Natural killer cell (primary cell): Measurements from ENCODE around the gene TECRL. TPM values are rescaled to one million over a fixed set of nuclear protein-coding genes. Genes with fewer than 3 reads are reported as not detected.

Experiments used
- ATAC-seq, 3 donors: fragments of 150-1000 bp in 2 of 3; fragments of 200-7000 bp in 1 of 3; cut with Tn5 transposase; 1 replicate in 1 of 3; 2 replicates in 2 of 3; pipeline ENCODE4 v1.10.0; 2021; ENCODE audit warnings: mild to moderate bottlenecking in 2 of 3, moderate library complexity in 2 of 3
- DNase-seq, 2 donors: peaks; one replicate each; pipeline versions ENCODE4 v3.0.0 to v3.0.0-alpha.2; 2013 to 2021; ENCODE audit warnings: mixed read lengths in 1 of 2
- H3K27ac ChIP-seq: one replicate; pipeline ENCODE4 v1.5.1; 2013; ENCODE audit warnings: mild to moderate bottlenecking, low read length
- H3K27me3 ChIP-seq: one replicate; pipeline ENCODE4 v1.6.1; 2013; ENCODE audit warnings: low read length; ENCODE audit not compliant: control insufficient read depth, insufficient read depth
- H3K36me3 ChIP-seq: one replicate; pipeline ENCODE4 v1.6.1; 2013; ENCODE audit warnings: low read length; ENCODE audit not compliant: control insufficient read depth, insufficient read depth
- H3K4me1 ChIP-seq: one replicate; pipeline ENCODE4 v1.6.1; 2013; ENCODE audit warnings: low read length; ENCODE audit not compliant: control insufficient read depth, insufficient read depth
- H3K4me3 ChIP-seq: one replicate; pipeline ENCODE4 v1.5.1; 2013; ENCODE audit warnings: low read length
- H3K9me3 ChIP-seq: one replicate; pipeline ENCODE4 v1.6.1; 2013; ENCODE audit warnings: low read length; ENCODE audit not compliant: control insufficient read depth, insufficient read depth
- H3K27ac Mint-ChIP-seq, 2 donors: one replicate each; pipeline ENCODE4 v1.8.0; 2022; ENCODE audit warnings: mild to moderate bottlenecking in 2 of 2, mixed read lengths in 2 of 2, moderate library complexity in 1 of 2
- H3K27me3 Mint-ChIP-seq, 2 donors: one replicate each; pipeline ENCODE4 v1.8.0; 2022; ENCODE audit warnings: low read depth in 2 of 2, mixed read lengths in 2 of 2
- H3K36me3 Mint-ChIP-seq: one replicate; pipeline ENCODE4 v1.8.0; 2022; ENCODE audit warnings: mixed read lengths
- H3K4me1 Mint-ChIP-seq, 2 donors: one replicate each; pipeline ENCODE4 v1.8.0; 2022; ENCODE audit warnings: mixed read lengths in 2 of 2
- H3K4me3 Mint-ChIP-seq: one replicate; pipeline ENCODE4 v1.8.0; 2022; ENCODE audit warnings: mild to moderate bottlenecking, moderate library complexity, mixed read lengths
- H3K9me3 Mint-ChIP-seq, 2 donors: one replicate each; pipeline ENCODE4 v1.8.0; 2022; ENCODE audit warnings: mixed read lengths in 2 of 2
- CTCF ChIP-seq: fragments of 200-600 bp; IDR thresholded peaks from one replicate; pipeline ENCODE4 v1.8.0; 2022; ENCODE audit warnings: antibody characterized with exemption
- WGBS: methylation state at CpG from one replicate; pipeline ENCODE4 v1.1.7; 2013; ENCODE audit warnings: missing lambda C conversion rate; ENCODE audit not compliant: insufficient coverage; 5-methylcytosine and 5-hydroxymethylcytosine counted together
- intact Hi-C: fragments of 100-400 bp; cut with micrococcal nuclease; formaldehyde crosslinking; loops from one replicate; pipeline ENCODE4 v1.14.2; 2022
- total RNA-seq, 4 donors: library from RNA; stranded (reverse); fragments of 120-200 nt in 1 of 4; gene quantifications; one replicate each; pipeline versions ENCODE4 v1.2.3 to v1.2.4, GENCODE V29; 2013 to 2022

Gene TECRL
- total RNA-seq, 3 donors from 2014 or later (not counting 1 experiment from before 2014, with no cell fraction given), result not detected

- no CpG with 5 or more reads among the region's 1 CpG for WGBS
These were observed 2.2 kb downstream of the TECRL start for GRCh38 chr4:64407000-64407399.

GRCh38 chr4:64405761-64406160 is 3.5 kb downstream of the TECRL start:
- H3K27me3 Mint-ChIP-seq, result no peaks in the 10 kb centered on the region
- DNase-seq, result no peak
- peaks cover 8% of the 10 kb centered on the region for H3K36me3 Mint-ChIP-seq
- H3K27me3 ChIP-seq, result no peaks in the 10 kb centered on the region
- no peaks in the 10 kb centered on the region for H3K4me1 ChIP-seq
- no peak overlapping the region for H3K27ac Mint-ChIP-seq
- no peak for TF ChIP-seq CTCF
- peaks cover 10 to 32% of the 10 kb centered on the region in 2 donors for H3K9me3 Mint-ChIP-seq
- no peaks in the 10 kb centered on the region for H3K4me1 Mint-ChIP-seq
- intact Hi-C loops, result no loop called here
- H3K4me3 Mint-ChIP-seq, result no peak overlapping the region
- no peaks in the 10 kb centered on the region for H3K9me3 ChIP-seq
- 69% methylated on average over 5 of the region's 11 CpGs for WGBS
- H3K4me3 ChIP-seq, result no peak overlapping the region
- no peak for ATAC-seq
- H3K27ac ChIP-seq, result no peak overlapping the region
- no peaks in the 10 kb centered on the region for H3K36me3 ChIP-seq

More at GRCh38 chr4:64407000-64407399, 2.2 kb downstream of the TECRL start:
- Histone ChIP-seq H3K27me3 (no peaks in the 10 kb centered on the region), H3K4me3 (no peak overlapping the region), H3K27ac (no peak overlapping the region), H3K4me1 (no peaks in the 10 kb centered on the region), H3K36me3 (no peaks in the 10 kb centered on the region), H3K9me3 (no peaks in the 10 kb centered on the region)
- Mint-ChIP-seq H3K27me3 (no peaks in the 10 kb centered on the region), H3K36me3 (peaks cover 8% of the 10 kb centered on the region), H3K4me1 (no peaks in the 10 kb centered on the region), H3K27ac (no peak overlapping the region), H3K4me3 (no peak overlapping the region), H3K9me3 (peaks cover 12 to 32% of the 10 kb centered on the region in 2 donors)
- TF ChIP-seq CTCF, result no peak
- ATAC-seq, result no peak
- intact Hi-C loops, result no loop called here
- DNase-seq, result no peak

- Mint-ChIP-seq H3K36me3 (peaks cover 19% of the 10 kb centered on the region), H3K9me3 (peaks cover 13 to 36% of the 10 kb centered on the region in 2 donors), H3K27ac (no peak overlapping the region), H3K27me3 (no peaks in the 10 kb centered on the region), H3K4me3 (no peak overlapping the region), H3K4me1 (no peaks in the 10 kb centered on the region)
- Histone ChIP-seq H3K36me3 (no peaks in the 10 kb centered on the region), H3K27ac (no peak overlapping the region), H3K4me1 (no peaks in the 10 kb centered on the region), H3K9me3 (peaks cover 4% of the 10 kb centered on the region), H3K4me3 (no peak overlapping the region), H3K27me3 (no peaks in the 10 kb centered on the region)
- no peak for TF ChIP-seq CTCF
- DNase-seq (no peak), ATAC-seq (no peak)
- WGBS, result 53% methylated on average over 2 of the region's 2 CpGs
- intact Hi-C loops, result no loop called here
These were observed 6.6 kb downstream of the TECRL start for GRCh38 chr4:64402684-64403083.
